Measurements from ENCODE around the gene P2RY2. TPM values are rescaled to one million over a fixed set of nuclear protein-coding genes. Genes with fewer than 3 reads are reported as not detected.
A peak's percentile ranks its signal among the peaks of the same experiment; 100 is the strongest.

Gene P2RY2
- total and polyA plus RNA-seq, 10 of the 15 experiments (the other 5 are each of a cell fraction or from before 2014, with no cell fraction given): 0.03 to 0.23 (median 0.17) TPM; not detected in 7

GRCh38 chr11:73200256-73200655 is 17.8 kb upstream of the P2RY2 start:
- Histone ChIP-seq H3K36me3 (ENCODE audit: control insufficient read depth in 2 of 2, insufficient read depth in 2 of 2, low read length in 1 of 2) (no peaks in the 10 kb centered on the region), H4K20me1 (ENCODE audit: control insufficient read depth, insufficient read depth) (no peaks in the 10 kb centered on the region), H2AFZ (ENCODE audit: control insufficient read depth, low read depth, low read length) (no peak overlapping the region), H3K27ac (ENCODE audit: control insufficient read depth, insufficient read depth) (no peak overlapping the region), H3K79me2 (ENCODE audit: control insufficient read depth, insufficient read depth, low read length) (no peaks in the 10 kb centered on the region), H3K4me2 (ENCODE audit: control insufficient read depth, insufficient read depth) (no peak overlapping the region), H3K4me1 (ENCODE audit: control insufficient read depth, insufficient read depth, low read length) (no peaks in the 10 kb centered on the region), H3K9me3 (replicated peaks; ENCODE audit: control insufficient read depth, insufficient read depth, low read length) (no peaks in the 10 kb centered on the region), H3K9ac (ENCODE audit: control insufficient read depth, insufficient read depth, low read length) (no peak overlapping the region), H3K4me3 (no peak overlapping the region), H3K27me3 (replicated peaks in 1 of 2; ENCODE audit: control insufficient read depth in 2 of 2, insufficient read depth in 2 of 2, low read length in 1 of 2) (no peaks in the 10 kb centered on the region; a peak in 1 of 4 replicates)
- ChIA-PET POLR2A (no interaction called here), RAD21 (ENCODE audit: unreplicated experiment) (no interaction called here), SMC1A (ENCODE audit: uncharacterized antibody, unreplicated experiment) (interaction anchor here (0.9 to 1.8 kb wide), 3 partner anchors 11 to 137 kb away, joined by 3 to 6 read pairs (median 4); no protein-coding TSS in a partner anchor), CTCF (interaction anchor here (0.8 to 1.1 kb wide), 2 partner anchors 16 to 36 kb away, joined by 3 read pairs; no protein-coding TSS in a partner anchor)
- FAIRE-seq: no peak
- no TSS peak for BruUV-seq (replicated peaks)
- in situ Hi-C loops (cut with MboI): no loop called here
- peak; percentile 59 for ATAC-seq
- DNase-seq (ENCODE audit: low read depth, low spot score): no peak
- intact Hi-C loops (cut with micrococcal nuclease; ENCODE audit: unreplicated experiment): no loop called here
- TF ChIP-seq SRF (IDR thresholded peaks at IDR 0.05; ENCODE audit: low read depth in 2 of 2, low read length in 2 of 2) (no peak), BMI1 (IDR thresholded peaks at IDR 0.05; ENCODE audit: borderline replicate concordance) (no peak), BACH1 (IDR thresholded peaks at IDR 0.05; ENCODE audit: borderline replicate concordance) (no peak), MTA3 (IDR thresholded peaks at IDR 0.05; ENCODE audit: borderline replicate concordance, low read length) (no peak), IKZF2 (IDR thresholded peaks at IDR 0.05) (no peak)

- no peak for TF ChIP-seq E4F1 (IDR thresholded peaks at IDR 0.05; ENCODE audit: borderline replicate concordance, partially characterized antibody)
- no peak for TF ChIP-seq TBL1XR1 (IDR thresholded peaks at IDR 0.05; ENCODE audit: low read depth, low read length)
- TF ChIP-seq POLR2AphosphoS2 (IDR thresholded peaks at IDR 0.05; ENCODE audit: low read depth, low read length): no peak
- no peak for TF ChIP-seq FOXM1 (IDR thresholded peaks at IDR 0.05; ENCODE audit: low read depth, low read length)
- no peak for TF ChIP-seq CBX3 (IDR thresholded peaks at IDR 0.05; ENCODE audit: borderline replicate concordance, low read depth)
- TF ChIP-seq EGR1 (IDR thresholded peaks at IDR 0.05; ENCODE audit: borderline replicate concordance in 1 of 2, low read depth in 2 of 2, low read length in 2 of 2): no peak
- Histone ChIP-seq H3K27ac (ENCODE audit: control insufficient read depth, insufficient read depth) (no peak overlapping the region), H4K20me1 (ENCODE audit: control insufficient read depth, insufficient read depth) (no peaks in the 10 kb centered on the region), H3K79me2 (ENCODE audit: control insufficient read depth, insufficient read depth, low read length) (no peaks in the 10 kb centered on the region), H2AFZ (ENCODE audit: control insufficient read depth, low read depth, low read length) (no peak overlapping the region), H3K36me3 (ENCODE audit: control insufficient read depth in 2 of 2, insufficient read depth in 2 of 2, low read length in 1 of 2) (no peaks in the 10 kb centered on the region), H3K4me1 (ENCODE audit: control insufficient read depth, insufficient read depth, low read length) (no peaks in the 10 kb centered on the region), H3K9ac (ENCODE audit: control insufficient read depth, insufficient read depth, low read length) (no peak overlapping the region), H3K4me3 (no peak overlapping the region), H3K27me3 (replicated peaks in 1 of 2; ENCODE audit: control insufficient read depth in 2 of 2, insufficient read depth in 2 of 2, low read length in 1 of 2) (no peaks in the 10 kb centered on the region; a peak in 1 of 4 replicates), H3K4me2 (ENCODE audit: control insufficient read depth, insufficient read depth) (no peak overlapping the region), H3K9me3 (replicated peaks; ENCODE audit: control insufficient read depth, insufficient read depth, low read length) (no peaks in the 10 kb centered on the region)
- WGBS (ENCODE audit: insufficient coverage, insufficient replicate concordance, low lambda C conversion rate, missing lambda C conversion rate): 76% methylated on average over 6 of the region's 6 CpGs
- CTCF ChIA-PET: interaction anchor here (1.1 kb wide), 1 partner anchor 10 kb away, joined by 3 read pairs; no protein-coding TSS in a partner anchor
- RAD21 ChIA-PET (ENCODE audit: unreplicated experiment): no interaction called here
- intact Hi-C loops (cut with micrococcal nuclease; ENCODE audit: unreplicated experiment) (no loop called here), in situ Hi-C loops (cut with MboI) (no loop called here)
- no peak for DNase-seq (ENCODE audit: low read depth, low spot score)
- FAIRE-seq: no peak
- SMC1A ChIA-PET (ENCODE audit: uncharacterized antibody, unreplicated experiment): interaction anchor here (1.5 kb wide), 1 partner anchor 12 kb away, joined by 4 read pairs; no protein-coding TSS in a partner anchor
- POLR2A ChIA-PET: no interaction called here
- BruUV-seq (replicated peaks): no TSS peak
- no peak for ATAC-seq
These were observed 16.8 kb upstream of the P2RY2 start for GRCh38 chr11:73201249-73201648.

Measured in GM12878 (cell line).